Fibroblast of lung (primary cell): ENCODE results near the gene TMEM171.

ENCODE experiments used
- EZH2 ChIP-seq: IDR thresholded peaks from 2 replicates; pipeline ENCODE4 v1.5.1; 2012; ENCODE audit warnings: low read length, control low read depth, mild to moderate bottlenecking; ENCODE audit errors: missing control alignments
- TF ChIP-seq, protein P1 (sequence below), 2 donors: IDR thresholded peaks in 1 of 2; conservative IDR thresholded peaks in 1 of 2; 1 replicate in 1 of 2; 2 replicates in 1 of 2; pipeline ENCODE4 v1.5.1; 2011 to 2012; ENCODE audit warnings: low read length in 2 of 2, control low read depth in 1 of 2, inconsistent platforms in 1 of 2, low read depth in 1 of 2, mild to moderate bottlenecking in 1 of 2

GRCh38 chr5:73081093-73081492 lies 39.3 kb upstream of the TMEM171 start:
- TF ChIP-seq, protein P1, sequence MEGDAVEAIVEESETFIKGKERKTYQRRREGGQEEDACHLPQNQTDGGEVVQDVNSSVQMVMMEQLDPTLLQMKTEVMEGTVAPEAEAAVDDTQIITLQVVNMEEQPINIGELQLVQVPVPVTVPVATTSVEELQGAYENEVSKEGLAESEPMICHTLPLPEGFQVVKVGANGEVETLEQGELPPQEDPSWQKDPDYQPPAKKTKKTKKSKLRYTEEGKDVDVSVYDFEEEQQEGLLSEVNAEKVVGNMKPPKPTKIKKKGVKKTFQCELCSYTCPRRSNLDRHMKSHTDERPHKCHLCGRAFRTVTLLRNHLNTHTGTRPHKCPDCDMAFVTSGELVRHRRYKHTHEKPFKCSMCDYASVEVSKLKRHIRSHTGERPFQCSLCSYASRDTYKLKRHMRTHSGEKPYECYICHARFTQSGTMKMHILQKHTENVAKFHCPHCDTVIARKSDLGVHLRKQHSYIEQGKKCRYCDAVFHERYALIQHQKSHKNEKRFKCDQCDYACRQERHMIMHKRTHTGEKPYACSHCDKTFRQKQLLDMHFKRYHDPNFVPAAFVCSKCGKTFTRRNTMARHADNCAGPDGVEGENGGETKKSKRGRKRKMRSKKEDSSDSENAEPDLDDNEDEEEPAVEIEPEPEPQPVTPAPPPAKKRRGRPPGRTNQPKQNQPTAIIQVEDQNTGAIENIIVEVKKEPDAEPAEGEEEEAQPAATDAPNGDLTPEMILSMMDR (conservative IDR thresholded peaks at IDR 0.05 in 1 of 2, IDR thresholded peaks at IDR 0.05 in 1 of 2; ENCODE audit: low read depth in 1 of 2, low read length in 2 of 2), result no peak
- TF ChIP-seq EZH2, result no peak
